CD4-positive, alpha-beta T cell treated with Interleukin-1 beta for 1 hour (primary cell): ENCODE results near the gene TAS2R31.

Source experiments
- DNase-seq, 2 donors: peaks; one replicate each; pipeline ENCODE4 v3.0.0-alpha.2; 2020 to 2022

Gene TAS2R31

DNA sequence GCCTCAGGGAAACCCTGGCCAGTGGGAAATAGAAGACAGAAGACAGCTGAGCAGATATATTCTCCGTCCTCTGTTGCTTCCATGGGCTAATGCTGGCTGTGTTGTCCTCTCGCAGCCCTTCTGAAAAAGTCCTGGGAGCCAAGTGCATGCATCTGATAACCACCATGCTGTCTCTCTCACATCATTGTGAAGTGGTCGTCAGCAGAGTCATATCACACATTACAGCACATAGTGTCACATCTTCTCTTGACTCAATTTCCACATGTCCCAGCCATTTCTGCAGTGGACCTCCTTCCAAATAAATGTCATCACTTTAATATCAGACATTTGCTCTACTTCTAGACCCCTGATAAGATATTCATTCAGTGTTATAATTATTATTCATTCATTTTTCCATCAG is 36.9 kb downstream of the TAS2R31 start:
- no peak for DNase-seq

DNA sequence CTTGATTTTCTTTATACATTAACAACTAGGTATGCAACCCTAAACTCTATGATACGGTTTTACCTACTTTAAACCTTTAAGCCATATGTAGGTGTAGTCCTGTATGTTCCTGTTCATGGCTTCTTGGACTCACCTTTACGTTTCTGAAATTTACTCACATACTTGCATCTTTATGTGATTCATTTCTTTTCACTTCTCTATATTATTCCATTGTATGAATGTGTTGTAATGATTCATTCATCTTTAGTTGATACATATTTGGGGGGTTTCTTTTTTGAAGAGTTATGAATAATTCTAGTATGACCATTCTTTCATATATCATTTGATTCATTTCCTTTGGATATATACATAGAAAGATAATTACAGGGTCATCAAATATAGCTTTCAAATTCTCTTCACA is 42.1 kb downstream of the TAS2R31 start:
- DNase-seq: no peak

DNA sequence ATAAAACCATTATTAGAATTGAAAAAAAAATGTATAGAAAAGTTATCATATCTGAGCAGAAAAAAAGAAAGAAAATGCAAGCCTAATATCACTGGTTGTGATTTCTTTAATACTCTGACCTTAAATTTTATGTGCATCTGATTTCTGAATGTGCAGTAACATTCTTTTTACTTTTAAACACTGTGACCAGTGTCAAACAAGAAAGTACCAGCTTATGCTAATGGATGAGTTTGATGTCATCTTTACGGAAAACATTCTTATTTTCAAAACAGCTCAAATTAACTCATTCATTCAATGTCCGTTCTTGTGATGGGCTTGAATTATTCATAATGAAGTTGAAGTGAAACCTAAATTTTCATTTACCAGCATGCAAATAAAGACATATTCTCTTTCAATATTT is 44.4 kb downstream of the TAS2R31 start, which contains the start of gene TAS2R50:
TAS2R50 (minus strand) TSS at position 101 of the 400 bp plus-strand sequence; CDS start at position 49, 52 bp downstream.
- no peak for DNase-seq

DNA sequence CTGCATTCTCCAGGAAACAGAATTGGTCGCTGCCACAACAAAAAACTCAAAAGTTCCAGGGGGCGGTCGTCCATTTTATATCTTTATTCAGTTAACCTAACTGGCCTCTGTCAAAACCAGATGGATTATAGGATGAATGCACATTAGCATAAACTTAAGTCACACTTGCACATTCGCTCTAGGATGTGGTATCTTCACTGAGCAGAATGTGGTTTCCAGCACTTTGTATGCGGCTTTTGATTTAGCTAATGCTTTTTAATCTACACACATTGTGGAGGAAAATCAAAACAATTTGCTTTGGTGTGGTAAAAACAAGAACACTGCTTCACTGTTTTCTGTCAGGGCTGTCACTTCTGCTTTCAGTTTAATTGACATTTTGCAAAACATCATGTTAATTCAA is 49.0 kb downstream of the TAS2R31 start:
- DNase-seq: peak; percentile 11 to 65
